ES-I3 (cell line): ENCODE measurements around the gene FMC1.
"Not testable (repeated sequence)": the region's sequence is repeated elsewhere in the genome, so short reads cannot be mapped to it uniquely, and the experiment has no call there.

Source experiments
- H3K36me3 ChIP-seq: 2 replicates; pipeline ENCODE4 v1.6.1; 2013; ENCODE audit warnings: mild to moderate bottlenecking, low read length, control low read depth, moderate library complexity; ENCODE audit not compliant: insufficient read depth
- H3K4me1 ChIP-seq: 2 replicates; pipeline ENCODE4 v1.6.1; 2013; ENCODE audit warnings: mild to moderate bottlenecking, control low read depth, low read length; ENCODE audit not compliant: insufficient read depth
- H3K9ac ChIP-seq: 2 replicates; pipeline ENCODE4 v1.6.1; 2013; ENCODE audit warnings: low read depth, mild to moderate bottlenecking, low read length, moderate library complexity
- H3K9me3 ChIP-seq: 2 replicates; pipeline ENCODE4 v1.6.1; 2013; ENCODE audit warnings: mild to moderate bottlenecking, low read length, moderate library complexity; ENCODE audit not compliant: control insufficient read depth, insufficient read depth

The FMC1 gene

DNA sequence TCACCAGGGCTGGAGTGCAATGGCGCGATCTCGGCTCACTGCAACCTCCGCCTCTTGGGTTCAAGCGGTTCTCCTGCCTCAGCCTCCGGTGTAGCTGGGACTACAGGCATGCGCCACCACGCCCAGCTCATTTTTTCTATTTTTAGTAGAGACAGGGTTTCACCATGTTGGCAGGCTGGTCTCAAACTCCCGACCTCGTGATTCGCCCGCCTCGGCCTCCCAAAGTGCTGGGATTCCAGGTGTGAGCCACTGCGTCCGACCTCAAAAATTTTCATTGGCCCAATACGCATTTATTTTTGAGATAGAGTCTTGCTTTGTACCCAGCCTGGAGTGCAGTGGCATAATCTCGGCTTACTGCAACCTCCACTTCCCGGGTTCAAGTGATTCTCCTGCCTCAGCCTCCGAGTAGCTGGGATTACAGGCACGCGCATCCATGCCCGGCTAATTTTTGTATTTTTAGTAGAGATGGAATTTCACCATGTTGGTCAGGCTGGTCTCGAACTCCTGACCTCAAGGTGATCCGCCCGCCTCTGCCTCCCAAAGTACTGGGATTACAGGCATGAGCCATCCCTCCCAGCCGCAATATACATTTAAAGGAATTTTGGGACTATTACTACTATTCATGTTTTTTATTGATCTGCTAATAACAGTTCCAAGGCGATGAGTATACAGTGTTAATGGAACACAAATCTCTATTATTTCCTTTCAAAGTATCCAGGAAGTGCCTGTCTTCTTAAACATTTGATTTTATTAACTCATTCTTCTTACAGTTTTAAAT is 16.8 kb downstream of the FMC1 start:
- peak overlapping the region; percentile 85 for H3K9ac ChIP-seq
- H3K9me3 ChIP-seq: not testable (repeated sequence)

GRCh38 chr7:139358541-139359365 is 17.6 kb downstream of the FMC1 start:
- Histone ChIP-seq H3K9ac (peak overlapping the region; percentile 85), H3K4me1 (0 out of 2 replicates have a peak, but pooled peaks cover 10% of the 10 kb centered on the region), H3K36me3 (no peaks in the 10 kb centered on the region), H3K9me3 (no peaks in the 10 kb centered on the region)

More for the DNA sequence above, 16.8 kb downstream of the FMC1 start:
- not testable (repeated sequence) for H3K36me3 ChIP-seq, H3K4me1 ChIP-seq

- Histone ChIP-seq H3K9me3 (no peaks in the 10 kb centered on the region), H3K4me1 (0 out of 2 replicates have a peak, but pooled peaks cover 10% of the 10 kb centered on the region), H3K36me3 (no peaks in the 10 kb centered on the region), H3K9ac (peak within 1 kb of the TSS; percentile 85)
These were observed 18.5 kb downstream of the FMC1 start, which contains the start of gene LUC7L2 for GRCh38 chr7:139359366-139360209. Gene LUC7L2 (plus strand): TSS chr7:139359894. CDS start chr7:139360262, 368 bp downstream.

DNA sequence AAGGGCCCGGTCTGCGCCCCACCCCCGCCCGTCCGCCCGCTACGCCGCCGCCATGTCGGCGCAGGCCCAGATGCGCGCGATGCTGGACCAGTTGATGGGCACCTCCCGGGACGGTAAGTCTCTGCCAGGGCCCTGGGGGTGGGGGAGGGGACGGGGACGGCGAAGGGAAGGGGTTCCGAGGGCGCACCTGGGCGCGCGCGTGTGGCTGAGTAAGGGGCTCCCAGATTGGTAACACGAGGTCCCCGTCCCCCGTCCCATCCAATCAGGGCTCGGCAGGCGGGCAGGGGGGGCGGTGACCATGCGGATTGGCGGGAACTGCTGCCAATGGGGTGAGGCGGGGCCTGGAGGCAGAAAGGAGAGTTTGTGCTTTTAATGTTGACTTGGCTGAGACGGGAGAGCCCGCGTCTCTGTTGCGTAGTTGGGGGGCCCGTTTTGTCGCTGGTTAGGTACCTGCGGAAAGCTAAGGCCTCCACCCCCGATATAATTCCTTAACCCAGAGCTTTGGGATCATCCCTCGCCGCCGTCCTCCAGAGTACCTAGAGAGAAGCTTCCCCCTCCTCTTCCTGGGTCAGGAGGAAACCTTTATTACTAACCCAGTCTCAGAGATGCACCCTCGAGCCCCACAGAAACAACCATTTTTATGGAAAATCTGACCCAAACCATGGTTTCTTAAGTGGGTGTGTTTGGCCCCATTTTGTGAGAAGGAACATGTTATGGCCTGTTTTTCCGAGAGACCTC is 19.2 kb downstream of the FMC1 start:
- H3K9ac ChIP-seq: peak overlapping the region; percentile 85
- H3K4me1 ChIP-seq: 0 out of 2 replicates have a peak, but pooled peaks cover 10% of the 10 kb centered on the region
- no peaks in the 10 kb centered on the region for H3K36me3 ChIP-seq
- H3K9me3 ChIP-seq: no peaks in the 10 kb centered on the region

- Histone ChIP-seq H3K9ac (peak overlapping the region; percentile 85), H3K4me1 (0 out of 2 replicates have a peak, but pooled peaks cover 10% of the 10 kb centered on the region), H3K9me3 (no peaks in the 10 kb centered on the region), H3K36me3 (no peaks in the 10 kb centered on the region)
These were observed 19.8 kb downstream of the FMC1 start for GRCh38 chr7:139360948-139361307.

GRCh38 chr7:139361523-139361922 is 20.4 kb downstream of the FMC1 start:
- Histone ChIP-seq H3K9me3 (no peaks in the 10 kb centered on the region), H3K36me3 (no peaks in the 10 kb centered on the region), H3K9ac (peak overlapping the region; percentile 85), H3K4me1 (0 out of 2 replicates have a peak, but pooled peaks cover 8% of the 10 kb centered on the region)

DNA sequence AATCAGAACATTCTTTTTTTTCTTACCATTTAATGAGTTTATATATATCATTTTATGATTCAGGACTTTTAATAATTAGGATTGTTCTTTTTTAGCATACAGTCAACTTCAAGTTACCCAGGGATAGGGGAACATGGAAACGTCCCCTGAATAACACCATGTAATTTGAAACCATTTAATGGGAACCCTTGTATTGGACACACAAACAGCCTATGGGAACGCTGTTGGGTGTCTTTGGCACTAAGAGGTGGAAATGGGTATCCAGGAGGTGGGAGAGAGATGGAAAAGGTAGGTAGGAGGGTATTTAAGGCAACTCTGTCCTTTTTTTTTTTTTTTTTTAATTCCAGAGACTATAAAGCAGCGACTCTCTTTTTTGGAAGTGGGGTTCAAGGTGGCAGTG is 21.2 kb downstream of the FMC1 start:
- H3K36me3 ChIP-seq: no peaks in the 10 kb centered on the region
- no peak overlapping the region for H3K9ac ChIP-seq

GRCh38 chr7:139362981-139363380 is 21.8 kb downstream of the FMC1 start:
- H3K9ac ChIP-seq: no peak overlapping the region
- 0 out of 2 replicates have a peak, but pooled peaks cover 6% of the 10 kb centered on the region for H3K4me1 ChIP-seq
- H3K9me3 ChIP-seq: no peaks in the 10 kb centered on the region
- no peaks in the 10 kb centered on the region for H3K36me3 ChIP-seq

More for the DNA sequence above, 21.2 kb downstream of the FMC1 start:
- Histone ChIP-seq H3K4me1 (0 out of 2 replicates have a peak, but pooled peaks cover 6% of the 10 kb centered on the region), H3K9me3 (no peaks in the 10 kb centered on the region)

DNA sequence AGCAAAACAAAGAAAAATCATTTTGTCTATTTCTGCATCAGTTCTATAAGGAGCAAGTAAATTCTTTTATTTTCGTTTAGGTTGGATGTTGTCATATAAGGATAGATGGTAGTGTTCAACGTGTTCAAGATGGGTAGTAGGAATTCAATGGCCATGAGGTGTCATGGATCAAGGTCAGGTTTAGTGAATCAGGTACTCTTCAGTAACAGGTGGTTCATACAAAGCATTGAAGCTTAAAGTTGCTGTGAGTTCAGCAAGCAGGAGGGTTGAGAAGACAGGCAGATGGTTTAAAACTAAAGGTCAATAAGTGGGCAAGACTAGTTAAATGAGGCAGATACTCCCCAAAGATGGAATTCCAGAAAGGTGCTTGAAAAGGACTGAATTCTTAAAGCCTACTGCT is 24.2 kb downstream of the FMC1 start:
- no peak overlapping the region for H3K9ac ChIP-seq
- H3K9me3 ChIP-seq: no peaks in the 10 kb centered on the region
- H3K4me1 ChIP-seq: peaks cover 10% of the 10 kb centered on the region
- H3K36me3 ChIP-seq: no peaks in the 10 kb centered on the region

GRCh38 chr7:139366400-139366799 is 25.3 kb downstream of the FMC1 start:
- no peaks in the 10 kb centered on the region for H3K36me3 ChIP-seq
- peaks cover 20% of the 10 kb centered on the region for H3K4me1 ChIP-seq
- no peak overlapping the region for H3K9ac ChIP-seq
- H3K9me3 ChIP-seq: no peaks in the 10 kb centered on the region

- no peaks in the 10 kb centered on the region for H3K36me3 ChIP-seq
These were observed 26.5 kb downstream of the FMC1 start for GRCh38 chr7:139367438-139368155.

GRCh38 chr7:139370301-139370942 is 29.3 kb downstream of the FMC1 start:
- no peaks in the 10 kb centered on the region for H3K36me3 ChIP-seq
- peaks cover 14% of the 10 kb centered on the region for H3K4me1 ChIP-seq
- H3K9ac ChIP-seq: no peak overlapping the region
- H3K9me3 ChIP-seq: no peaks in the 10 kb centered on the region

More at GRCh38 chr7:139367438-139368155, 26.5 kb downstream of the FMC1 start:
- Histone ChIP-seq H3K9me3 (no peaks in the 10 kb centered on the region), H3K9ac (no peak overlapping the region), H3K4me1 (peaks cover 15% of the 10 kb centered on the region)

DNA sequence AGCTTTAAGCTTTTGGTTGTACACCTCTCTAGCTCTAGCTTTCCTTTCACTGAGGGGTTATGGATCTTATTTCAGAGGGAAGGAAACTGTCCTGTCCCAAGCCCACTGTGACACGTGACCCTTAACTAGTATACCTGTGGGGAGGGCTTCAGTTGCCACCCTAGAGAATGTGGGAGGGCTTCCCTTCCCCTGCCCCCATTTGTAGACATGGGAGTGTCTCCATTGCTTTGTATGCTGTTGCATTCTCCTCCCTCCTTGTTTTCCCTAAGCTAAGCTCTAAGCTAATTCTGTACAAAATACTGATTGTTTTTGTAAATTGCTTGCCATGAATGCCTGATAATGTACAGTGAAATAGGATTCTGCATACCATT is 29.8 kb downstream of the FMC1 start:
- Histone ChIP-seq H3K4me1 (peaks cover 14% of the 10 kb centered on the region), H3K9me3 (no peaks in the 10 kb centered on the region), H3K9ac (no peak overlapping the region), H3K36me3 (no peaks in the 10 kb centered on the region)
